Pancreas (tissue), 10 donors: ENCODE measurements around the gene FLRT2. TPM values are rescaled to one million over a fixed set of nuclear protein-coding genes. Genes with fewer than 3 reads are reported as not detected.

ENCODE experiments used
- ATAC-seq, 4 donors: fragments of 200-7000 bp; cut with Tn5 transposase; one replicate each; pipeline versions ENCODE4 v1.8.0 to v1.9.1; 2020; ENCODE audit warnings: mild to moderate bottlenecking in 4 of 4, moderate library complexity in 4 of 4
- DNase-seq, 6 donors: peaks; one replicate each; pipeline ENCODE4 v3.0.0-alpha.2; 2020
- FAIRE-seq: peaks from 2 replicates; lab custom pipeline; 2012; peaks lifted over from hg19 to GRCh38; lab: Jason Lieb, UNC
- H3K27ac ChIP-seq, 4 donors: fragments of 200-600 bp; sonication (generic); 1 replicate in 3 of 4; 2 replicates in 1 of 4; pipeline versions ENCODE4 v1.5.0 to v1.8.0; 2020
- H3K27me3 ChIP-seq, 4 donors: fragments of 200-600 bp; one replicate each; pipeline ENCODE4 v1.8.0; 2021
- H3K36me3 ChIP-seq, 3 donors: fragments of 200-600 bp; sonication (generic) in 1 of 3; one replicate each; pipeline versions ENCODE4 v1.5.0 to v1.8.0; 2020 to 2021
- H3K4me1 ChIP-seq, 3 donors: fragments of 200-600 bp; one replicate each; pipeline ENCODE4 v1.8.0; 2021
- H3K4me3 ChIP-seq, 4 donors: fragments of 200-600 bp; sonication (generic) in 2 of 4; one replicate each; pipeline versions ENCODE4 v1.5.0 to v1.8.0; 2020 to 2021
- H3K9me3 ChIP-seq, 4 donors: fragments of 200-600 bp; one replicate each; pipeline ENCODE4 v1.8.0; 2021
- WGBS, 2 donors: extraction: QIAGEN DNeasy Blood & Tissue Kit; methylation state at CpG; one replicate each; pipeline ENCODE4 v1.1.7; 2013; 5-methylcytosine and 5-hydroxymethylcytosine counted together
- intact Hi-C, 3 donors: fragments of 100-400 bp; cut with DNase I; formaldehyde crosslinking; loops; one replicate each; pipeline versions ENCODE4 v1.11.1 to v1.14.2; 2022
- polyA plus RNA-seq, 2 donors: library from polyadenylated mRNA; stranded (reverse); fragments of 200-250 nt; gene quantifications; one replicate each; pipeline ENCODE4 v1.2.3, GENCODE V29; 2013
- total RNA-seq, 6 donors: library from RNA; stranded (reverse); fragmentation: NEBNext Ultra II Directional in 4 of 6; extraction: Animal tissue kit (Norgen Biotek cat#: 25700) in 4 of 6; gene quantifications; one replicate each; pipeline versions ENCODE4 v1.2.1 to v1.2.4, GENCODE V29; 2021 to 2023
- TF ChIP-seq, protein P1 (sequence below), 4 donors: fragments of 200-600 bp; sonication (generic) in 3 of 4; IDR thresholded peaks; one replicate each; pipeline versions ENCODE4 v1.5.0 to v1.8.0; 2021; ENCODE audit warnings: antibody characterized with exemption in 4 of 4
- donor health status: healthy with polysubstance abuse.
- donor health status: DM: no; HTN: no; CAD: no; lungs with moderate emphysema.
- donor health status: DM: no; HTN: no; CAD: no.
- donor health status: control.
- donor health status: control.
- donor health status: Bipolar disorder and iron deficiency.
- donor health status: DM: yes; HTN: yes; CAD: no.
- donor health status: DM: no; HTN: no; CAD: no.
- donor health status: DM: no; HTN: no; CAD: no.
- donor health status: DM: yes; HTN: yes; CAD: no.

Gene FLRT2
- total and polyA plus RNA-seq, 8 donors, result 62.8 to 229 (median 101) TPM

DNA sequence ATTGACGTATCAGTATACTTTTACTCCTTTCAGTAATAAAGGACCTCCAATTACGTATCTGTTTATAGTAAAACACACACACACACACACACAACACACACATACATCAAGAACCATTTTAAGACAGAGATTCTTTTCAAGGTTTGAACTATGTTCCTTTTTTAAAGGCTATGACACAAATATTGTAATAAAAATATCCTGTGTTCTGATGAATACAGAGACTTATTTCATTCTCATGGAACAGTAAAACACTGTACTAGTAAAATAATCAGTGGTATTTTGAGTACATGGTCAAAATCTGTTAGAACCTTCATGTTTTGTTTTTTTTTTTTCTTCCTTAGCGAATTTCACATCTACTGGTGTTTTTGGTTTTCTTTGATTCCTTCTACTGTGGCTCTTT is 7.6 kb downstream of the FLRT2 start:
- ATAC-seq (no peak), FAIRE-seq (no peak), DNase-seq (no peak)
- no peaks in the 10 kb centered on the region for H3K9me3 ChIP-seq
- 55 to 70% methylated on average over 3 of the region's 3 CpGs for WGBS, 2 donors
- no peaks in the 10 kb centered on the region for H3K27me3 ChIP-seq
- TF ChIP-seq, protein P1, sequence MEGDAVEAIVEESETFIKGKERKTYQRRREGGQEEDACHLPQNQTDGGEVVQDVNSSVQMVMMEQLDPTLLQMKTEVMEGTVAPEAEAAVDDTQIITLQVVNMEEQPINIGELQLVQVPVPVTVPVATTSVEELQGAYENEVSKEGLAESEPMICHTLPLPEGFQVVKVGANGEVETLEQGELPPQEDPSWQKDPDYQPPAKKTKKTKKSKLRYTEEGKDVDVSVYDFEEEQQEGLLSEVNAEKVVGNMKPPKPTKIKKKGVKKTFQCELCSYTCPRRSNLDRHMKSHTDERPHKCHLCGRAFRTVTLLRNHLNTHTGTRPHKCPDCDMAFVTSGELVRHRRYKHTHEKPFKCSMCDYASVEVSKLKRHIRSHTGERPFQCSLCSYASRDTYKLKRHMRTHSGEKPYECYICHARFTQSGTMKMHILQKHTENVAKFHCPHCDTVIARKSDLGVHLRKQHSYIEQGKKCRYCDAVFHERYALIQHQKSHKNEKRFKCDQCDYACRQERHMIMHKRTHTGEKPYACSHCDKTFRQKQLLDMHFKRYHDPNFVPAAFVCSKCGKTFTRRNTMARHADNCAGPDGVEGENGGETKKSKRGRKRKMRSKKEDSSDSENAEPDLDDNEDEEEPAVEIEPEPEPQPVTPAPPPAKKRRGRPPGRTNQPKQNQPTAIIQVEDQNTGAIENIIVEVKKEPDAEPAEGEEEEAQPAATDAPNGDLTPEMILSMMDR (IDR thresholded peaks at IDR 0.05), result no peak
- H3K4me1 ChIP-seq, result peaks cover 0 to 6% (median 4%) of the 10 kb centered on the region in 3 donors
- intact Hi-C loops, result no loop called here
- peak overlapping the region in 2 of 4 donors; percentile 91 to 96 for H3K27ac ChIP-seq
- H3K4me3 ChIP-seq, result peak overlapping the region in 2 of 4 donors; percentile 61 to 82
- no peaks in the 10 kb centered on the region for H3K36me3 ChIP-seq

DNA sequence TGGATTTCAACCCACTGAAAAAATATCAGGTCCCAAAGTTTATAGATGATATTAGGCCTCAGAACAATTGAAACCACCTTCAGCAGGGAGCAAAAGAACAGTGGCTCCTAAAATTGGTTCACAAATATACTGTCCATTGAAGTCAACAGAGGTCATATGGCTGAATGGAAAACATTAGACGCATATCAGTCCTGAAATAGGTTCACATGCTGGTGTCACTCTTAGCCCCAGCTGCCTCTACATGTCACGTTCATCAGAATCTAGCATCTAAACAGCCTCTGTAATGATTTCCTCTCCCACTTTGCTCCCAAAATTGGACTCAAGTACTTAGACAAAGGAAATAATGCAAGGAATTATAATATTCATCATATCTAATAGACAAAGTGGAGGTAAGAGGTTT is 8.7 kb downstream of the FLRT2 start:
- no peak for FAIRE-seq
- intact Hi-C loops, result no loop called here
- Histone ChIP-seq H3K4me3 (no peak overlapping the region), H3K27ac (peak overlapping the region in 2 of 4 donors; percentile 91 to 96), H3K4me1 (peaks cover 0 to 6% (median 4%) of the 10 kb centered on the region in 3 donors), H3K27me3 (no peaks in the 10 kb centered on the region), H3K9me3 (no peaks in the 10 kb centered on the region), H3K36me3 (no peaks in the 10 kb centered on the region)
- ATAC-seq, result no peak
- WGBS, 2 donors, result 50 to 58% methylated on average over 2 of the region's 2 CpGs
- DNase-seq, result no peak
- TF ChIP-seq, protein P1 (IDR thresholded peaks at IDR 0.05), result no peak

DNA sequence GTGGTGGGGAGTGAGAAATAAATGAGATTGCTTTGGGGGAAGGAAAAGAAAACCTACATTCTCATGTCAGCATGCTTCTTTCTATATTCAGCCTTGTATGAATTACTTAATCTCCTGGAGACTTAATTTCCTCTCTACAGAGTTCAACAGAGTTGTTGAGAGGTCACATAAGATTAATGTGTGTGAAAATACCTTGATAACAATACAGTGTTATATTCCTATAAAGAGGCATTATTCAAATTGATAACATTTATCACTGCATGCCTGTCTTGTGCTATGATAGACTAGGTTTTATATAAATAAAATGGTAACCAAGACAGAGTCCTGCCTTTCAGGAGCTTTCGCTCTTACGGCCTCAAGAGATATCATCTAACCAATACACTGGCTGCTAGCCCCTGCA is 9.6 kb downstream of the FLRT2 start:
- intact Hi-C loops, result no loop called here
- peaks cover 0 to 6% (median 0%) of the 10 kb centered on the region in 3 donors for H3K36me3 ChIP-seq
- TF ChIP-seq, protein P1 (IDR thresholded peaks at IDR 0.05), result no peak

DNA sequence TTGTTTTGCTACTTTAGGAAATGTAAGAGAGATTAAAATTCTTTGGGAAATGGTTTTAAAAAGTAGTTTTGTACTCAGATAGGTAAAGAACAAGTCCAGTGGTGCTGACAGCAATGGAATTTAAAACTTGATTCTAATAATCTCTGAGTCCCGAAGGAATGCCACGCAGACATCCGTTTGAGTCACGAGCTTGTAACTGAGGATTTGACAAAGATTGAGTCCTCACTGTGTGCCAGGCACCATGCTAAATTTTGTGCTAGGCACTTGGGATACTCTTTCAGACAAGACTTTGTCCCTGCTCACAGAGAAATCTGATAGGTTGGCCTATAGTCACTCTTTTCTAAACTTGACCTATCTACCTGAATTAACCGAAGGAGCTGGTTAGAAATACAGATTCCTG is 12.7 kb downstream of the FLRT2 start:
- Histone ChIP-seq H3K27ac (peak overlapping the region in 2 of 4 donors; percentile 19 to 21), H3K27me3 (no peaks in the 10 kb centered on the region), H3K4me1 (peaks cover 0 to 4% (median 4%) of the 10 kb centered on the region in 3 donors), H3K9me3 (no peaks in the 10 kb centered on the region), H3K36me3 (peaks cover 0 to 13% (median 0%) of the 10 kb centered on the region in 3 donors), H3K4me3 (no peak overlapping the region)
- 54 to 64% methylated on average over 5 of the region's 5 CpGs for WGBS, 2 donors
- intact Hi-C loops, result no loop called here
- no peak for FAIRE-seq
- no peak for ATAC-seq
- DNase-seq, result no peak
- TF ChIP-seq, protein P1 (IDR thresholded peaks at IDR 0.05), result no peak

More for the DNA sequence above, 9.6 kb downstream of the FLRT2 start:
- WGBS, 2 donors, result 72 to 75% methylated on average over 2 of the region's 2 CpGs
- DNase-seq (no peak), ATAC-seq (peak in 2 of 4 donors; percentile 15 to 50), FAIRE-seq (no peak)
- H3K4me3 ChIP-seq, result no peak overlapping the region
- H3K27me3 ChIP-seq, result no peaks in the 10 kb centered on the region
- H3K4me1 ChIP-seq, result peaks cover 0 to 6% (median 4%) of the 10 kb centered on the region in 3 donors
- H3K9me3 ChIP-seq, result no peaks in the 10 kb centered on the region
- H3K27ac ChIP-seq, result peak overlapping the region in 2 of 4 donors; percentile 91 to 96

DNA sequence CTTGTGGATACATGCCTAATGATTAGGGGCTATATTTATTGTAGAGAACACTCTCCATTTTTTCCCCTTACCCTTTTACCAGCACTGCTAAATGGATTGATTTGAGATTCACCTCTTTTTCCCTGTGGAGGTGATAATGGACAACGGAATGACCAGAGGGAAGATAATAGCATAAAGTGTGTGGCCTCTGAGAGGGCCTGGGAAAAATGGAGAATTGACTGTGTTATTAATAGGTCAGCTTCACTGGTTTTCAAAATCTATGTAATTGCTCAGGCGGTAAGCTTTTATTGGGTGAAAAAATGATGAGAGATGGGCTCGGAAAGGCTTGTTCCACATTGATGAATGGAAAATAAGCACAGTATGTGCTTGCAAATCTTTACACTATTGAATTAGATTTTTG is 15.8 kb downstream of the FLRT2 start:
- H3K36me3 ChIP-seq, result peaks cover 0 to 13% (median 0%) of the 10 kb centered on the region in 3 donors
- H3K27me3 ChIP-seq, result no peaks in the 10 kb centered on the region
- no peak overlapping the region for H3K27ac ChIP-seq
- intact Hi-C loops, result no loop called here
- H3K9me3 ChIP-seq, result no peaks in the 10 kb centered on the region
- H3K4me1 ChIP-seq, result peaks cover 0 to 4% (median 0%) of the 10 kb centered on the region in 3 donors
- FAIRE-seq, result no peak
- TF ChIP-seq, protein P1 (IDR thresholded peaks at IDR 0.05), result no peak
- no peak overlapping the region for H3K4me3 ChIP-seq
- ATAC-seq, result no peak
- DNase-seq, result no peak
- WGBS, 2 donors, result 78 to 88% methylated on average over 3 of the region's 3 CpGs
